Measurements from ENCODE around the gene CGREF1. TPM values are rescaled to one million over a fixed set of nuclear protein-coding genes. Genes with fewer than 3 reads are reported as not detected.
A peak's percentile ranks its signal among the peaks of the same experiment; 100 is the strongest.

CGREF1 gene
- total and polyA plus RNA-seq, 7 donors, result 0.68 to 2.6 (median 1.1) TPM; not detected in 2

GRCh38 chr2:27080603-27080936 is 38.4 kb downstream of the CGREF1 start:
- Histone ChIP-seq H3K4me3 (peak overlapping the region; percentile 71 to 91 (median 74)), H3K27me3 (no peaks in the 10 kb centered on the region), H3K27ac (peak overlapping the region; percentile 94 to 98 (median 97)), H3K4me1 (peaks cover 0 to 92% (median 81%) of the 10 kb centered on the region in 4 donors), H3K36me3 (peaks cover 9 to 28% (median 15%) of the 10 kb centered on the region in 4 donors), H3K9me3 (no peaks in the 10 kb centered on the region)
- no peak for DNase-seq
- intact Hi-C loops (cut with DNase I), result loop anchor here (1.0 kb wide), 1 partner anchor 30 kb away; no protein-coding TSS in a partner anchor
- TF ChIP-seq POLR2AphosphoS5 (IDR thresholded peaks at IDR 0.05) (no peak), EP300 (IDR thresholded peaks at IDR 0.05) (no peak), POLR2A (IDR thresholded peaks at IDR 0.05) (no peak), CTCF (IDR thresholded peaks at IDR 0.05) (no peak)
- WGBS, 2 donors, result 86 to 89% methylated on average over 14 of the region's 14 CpGs

- no peak for DNase-seq
- Histone ChIP-seq H3K4me3 (peak overlapping the region; percentile 71 to 91 (median 74)), H3K27me3 (no peaks in the 10 kb centered on the region), H3K27ac (peak overlapping the region; percentile 94 to 98 (median 97)), H3K36me3 (peaks cover 9 to 28% (median 15%) of the 10 kb centered on the region in 4 donors), H3K4me1 (peaks cover 0 to 92% (median 82%) of the 10 kb centered on the region in 4 donors), H3K9me3 (no peaks in the 10 kb centered on the region)
- TF ChIP-seq CTCF (IDR thresholded peaks at IDR 0.05) (no peak), POLR2AphosphoS5 (IDR thresholded peaks at IDR 0.05) (no peak), POLR2A (IDR thresholded peaks at IDR 0.05) (no peak), EP300 (IDR thresholded peaks at IDR 0.05) (no peak)
- intact Hi-C loops (cut with DNase I), result loop anchor here (1.0 kb wide), 1 partner anchor 30 kb away; no protein-coding TSS in a partner anchor
- WGBS, 2 donors, result 75 to 87% methylated on average over 7 of the region's 7 CpGs
Observed at GRCh38 chr2:27080140-27080469, 38.8 kb downstream of the CGREF1 start.

- WGBS, 2 donors, result 69 to 78% methylated on average over 14 of the region's 14 CpGs
- Histone ChIP-seq H3K36me3 (peaks cover 9 to 28% (median 15%) of the 10 kb centered on the region in 4 donors), H3K4me3 (peak overlapping the region; percentile 71 to 91 (median 74)), H3K9me3 (no peaks in the 10 kb centered on the region), H3K4me1 (peaks cover 0 to 92% (median 82%) of the 10 kb centered on the region in 4 donors), H3K27me3 (no peaks in the 10 kb centered on the region), H3K27ac (peak overlapping the region; percentile 94 to 98 (median 97))
- TF ChIP-seq POLR2AphosphoS5 (IDR thresholded peaks at IDR 0.05) (no peak), POLR2A (IDR thresholded peaks at IDR 0.05) (no peak), CTCF (IDR thresholded peaks at IDR 0.05) (no peak), EP300 (IDR thresholded peaks at IDR 0.05) (no peak)
- DNase-seq, result no peak
- intact Hi-C loops (cut with DNase I), result loop anchor here (1.0 kb wide), 1 partner anchor 29 kb away; no protein-coding TSS in a partner anchor
Observed at GRCh38 chr2:27079233-27080139, 39.4 kb downstream of the CGREF1 start.

GRCh38 chr2:27078267-27079194 is 40.4 kb downstream of the CGREF1 start, which contains the start of gene EMILIN1:
Gene EMILIN1 (plus strand): TSS chr2:27078615. CDS start chr2:27079066, 451 bp downstream.
- H3K36me3 ChIP-seq, result peaks cover 9 to 24% (median 15%) of the 10 kb centered on the region in 4 donors
- no peaks in the 10 kb centered on the region for H3K27me3 ChIP-seq
- H3K9me3 ChIP-seq, result no peaks in the 10 kb centered on the region
- DNase-seq, result peak; percentile 98
- H3K4me1 ChIP-seq, result peaks cover 0 to 92% (median 82%) of the 10 kb centered on the region in 4 donors
- H3K4me3 ChIP-seq, result peak within 1 kb of the TSS; percentile 71 to 91 (median 74)
- WGBS, 2 donors, result 53 to 73% methylated on average over 41 of the region's 41 CpGs
- intact Hi-C loops (cut with DNase I), result no loop called here
- TF ChIP-seq EP300 (IDR thresholded peaks at IDR 0.05) (no peak), POLR2A (IDR thresholded peaks at IDR 0.05) (peak; percentile 84), POLR2AphosphoS5 (IDR thresholded peaks at IDR 0.05) (peak; percentile 80 to 90 (median 88))
- peak within 1 kb of the TSS; percentile 94 to 98 (median 97) for H3K27ac ChIP-seq

Measured in sigmoid colon (tissue), 7 donors.